HEK293T (cell line): ENCODE measurements around the gene KANSL1L.

ENCODE experiments used
- CTBP1 ChIP-seq: fragments of 450-650 bp; IDR thresholded peaks from 2 replicates; pipeline ENCODE4 v1.6.1; 2016; ENCODE audit warnings: borderline replicate concordance
- FOXA1 ChIP-seq: fragments of 450-650 bp; IDR thresholded peaks from 2 replicates; pipeline ENCODE4 v1.6.1; 2016; ENCODE audit warnings: mild to moderate bottlenecking
- FOXK2 ChIP-seq: fragments of 450-650 bp; IDR thresholded peaks from 2 replicates; pipeline ENCODE4 v1.6.1; 2016; ENCODE audit warnings: mild to moderate bottlenecking
- FOXM1 ChIP-seq: fragments of 450-650 bp; IDR thresholded peaks from 2 replicates; pipeline ENCODE4 v1.6.1; 2017; ENCODE audit warnings: mild to moderate bottlenecking, borderline replicate concordance
- HDGF ChIP-seq: fragments of 450-650 bp; IDR thresholded peaks from 2 replicates; pipeline ENCODE4 v1.6.1; 2017; ENCODE audit warnings: antibody characterized with exemption, borderline replicate concordance
- L3MBTL2 ChIP-seq: fragments of 450-650 bp; conservative IDR thresholded peaks from 2 replicates; pipeline ENCODE4 v1.6.1; 2016; ENCODE audit warnings: mild to moderate bottlenecking
- LEF1 ChIP-seq: fragments of 450-650 bp; IDR thresholded peaks from 2 replicates; pipeline ENCODE4 v1.6.1; 2017; ENCODE audit warnings: mild to moderate bottlenecking, borderline replicate concordance
- PKNOX1 ChIP-seq: fragments of 450-650 bp; IDR thresholded peaks from 2 replicates; pipeline ENCODE4 v1.6.1; 2016
- SP1 ChIP-seq: fragments of 450-650 bp; IDR thresholded peaks from 2 replicates; pipeline ENCODE4 v1.6.1; 2017
- SUZ12 ChIP-seq: fragments of 450-650 bp; IDR thresholded peaks from 2 replicates; pipeline ENCODE4 v1.6.1; 2016; ENCODE audit warnings: mild to moderate bottlenecking
- TARDBP ChIP-seq: fragments of 450-650 bp; IDR thresholded peaks from 2 replicates; pipeline ENCODE4 v1.6.1; 2016
- ZNF384 ChIP-seq: fragments of 450-650 bp; IDR thresholded peaks from 2 replicates; pipeline ENCODE4 v1.6.1; 2016

GRCh38 chr2:209974576-209974975, 196.6 kb downstream of the KANSL1L start:
- TF ChIP-seq SP1 (no peak), TARDBP (no peak), HDGF (no peak), FOXM1 (no peak), FOXK2 (no peak), SUZ12 (no peak), L3MBTL2 (no peak), FOXA1 (no peak), PKNOX1 (no peak), ZNF384 (no peak), CTBP1 (no peak), LEF1 (no peak)
